Activated T-helper 1 cell treated with anti-CD3 and anti-CD28 coated beads, Interleukin-12 subunit alpha, Interleukin-12 subunit beta, Interleukin-2, Interleukin-4 antibody, amounts not matched to agents 30 ng/mL and 10 ng/mL and 1 ng/mL, durations not matched to agents 14 hours and 24 hours and 36 hours (primary cell): ENCODE data around the gene MMP24OS. TPM values are rescaled to one million over a fixed set of nuclear protein-coding genes. Genes with fewer than 3 reads are reported as not detected.
"Not testable (repeated sequence)": the region's sequence is repeated elsewhere in the genome, so short reads cannot be mapped to it uniquely, and the experiment has no call there.

Experiments used
- DNase-seq: peaks from one replicate; pipeline ENCODE4 v3.0.0; 2021; ENCODE audit warnings: low spot score
- H3K27ac Mint-ChIP-seq: one replicate; pipeline ENCODE4 v1.8.0; 2021; ENCODE audit warnings: mild to moderate bottlenecking, mixed read lengths
- H3K27me3 Mint-ChIP-seq: one replicate; pipeline ENCODE4 v1.8.0; 2022; ENCODE audit warnings: mild to moderate bottlenecking, moderate library complexity, mixed read lengths; ENCODE audit not compliant: insufficient read depth
- H3K36me3 Mint-ChIP-seq: one replicate; pipeline ENCODE4 v1.8.0; 2021; ENCODE audit warnings: low read depth, mixed read lengths
- H3K4me1 Mint-ChIP-seq: one replicate; pipeline ENCODE4 v1.8.0; 2021; ENCODE audit warnings: low read depth, mixed read lengths
- H3K4me3 Mint-ChIP-seq: one replicate; pipeline ENCODE4 v1.8.0; 2021; ENCODE audit warnings: mild to moderate bottlenecking, moderate library complexity, mixed read lengths
- H3K9me3 Mint-ChIP-seq: one replicate; pipeline ENCODE4 v1.8.0; 2021; ENCODE audit warnings: mixed read lengths
- intact Hi-C: fragments of 100-400 bp; cut with micrococcal nuclease; formaldehyde crosslinking; loops from one replicate; pipeline ENCODE4 v1.15.1; 2024
- total RNA-seq: library from RNA; stranded (reverse); gene quantifications from 2 replicates; pipeline ENCODE4 v1.2.3, GENCODE V29; 2022

The MMP24OS gene
- total RNA-seq, 1 donor from 2014 or later: 25.0 TPM

DNA sequence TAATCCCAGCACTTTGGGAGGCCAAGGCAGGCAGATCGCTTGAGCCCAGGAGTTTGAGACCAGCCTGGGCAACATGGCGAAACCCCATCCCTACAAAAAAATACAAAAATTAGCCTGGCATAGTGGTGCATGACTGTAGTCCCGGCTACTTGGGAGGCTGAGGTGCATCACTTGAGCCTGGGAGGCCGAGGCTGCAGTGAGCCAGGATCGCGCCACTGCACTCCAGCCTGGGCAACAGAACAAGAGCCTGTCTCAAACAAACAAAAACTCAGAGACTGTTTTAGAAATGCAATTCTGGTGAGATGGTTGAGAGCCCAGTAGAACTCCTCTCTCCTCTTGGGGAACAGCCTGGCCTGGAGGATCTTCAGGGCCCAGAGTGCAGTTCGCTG lies 37.7 kb upstream of the MMP24OS start:
- Mint-ChIP-seq H3K4me1 (peaks cover 61% of the 10 kb centered on the region), H3K36me3 (peaks cover 18% of the 10 kb centered on the region), H3K27ac (peak overlapping the region; percentile 65)
- DNase-seq, intact Hi-C loops, H3K4me3 Mint-ChIP-seq, H3K9me3 Mint-ChIP-seq, H3K27me3 Mint-ChIP-seq: not testable (repeated sequence)

DNA sequence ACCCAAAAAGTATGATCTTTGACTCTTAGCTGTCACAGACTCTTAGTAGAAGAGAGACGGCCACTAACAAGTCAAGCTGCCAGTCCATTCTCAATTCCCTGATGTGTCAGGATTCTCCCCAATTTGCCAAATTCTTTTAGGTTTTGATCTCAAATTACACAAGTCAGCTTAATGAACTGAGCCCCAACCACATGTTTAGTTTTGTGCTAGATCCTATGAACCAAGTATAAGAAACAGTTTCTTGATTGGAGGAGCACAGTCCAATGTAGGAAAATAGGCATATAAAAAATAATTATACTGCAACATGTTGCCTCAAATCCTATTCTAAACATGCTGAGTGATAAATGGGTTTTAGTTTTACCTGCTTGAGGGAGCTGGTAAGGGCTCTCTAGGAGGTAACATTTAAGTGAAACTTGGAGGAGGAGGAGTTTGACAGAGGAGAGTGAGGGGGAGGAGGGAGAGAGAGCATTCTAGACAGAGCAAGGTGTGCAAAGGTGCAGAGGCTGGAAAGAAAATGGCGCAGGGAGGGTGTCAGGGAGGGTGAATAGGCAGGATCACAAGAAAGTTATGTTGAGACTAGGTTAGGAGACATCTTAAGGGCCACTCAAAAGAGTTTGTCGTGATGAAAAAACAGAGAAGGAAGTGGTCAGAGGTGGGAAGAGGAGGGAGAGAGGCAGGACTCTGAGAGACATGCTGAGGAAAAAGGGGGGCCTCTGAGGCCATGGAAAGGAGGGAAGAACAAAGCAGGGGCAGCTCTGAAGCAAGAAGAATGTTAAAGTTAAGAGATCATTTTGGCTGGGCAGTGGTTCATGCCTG lies 37.1 kb upstream of the MMP24OS start:
- no peaks in the 10 kb centered on the region for H3K27me3 Mint-ChIP-seq
- H3K4me1 Mint-ChIP-seq: peaks cover 61% of the 10 kb centered on the region
- DNase-seq: no peak
- peaks cover 20% of the 10 kb centered on the region for H3K36me3 Mint-ChIP-seq
- H3K27ac Mint-ChIP-seq: peak overlapping the region; percentile 65
- H3K4me3 Mint-ChIP-seq: no peak overlapping the region
- intact Hi-C loops: no loop called here
- H3K9me3 Mint-ChIP-seq: no peaks in the 10 kb centered on the region

DNA sequence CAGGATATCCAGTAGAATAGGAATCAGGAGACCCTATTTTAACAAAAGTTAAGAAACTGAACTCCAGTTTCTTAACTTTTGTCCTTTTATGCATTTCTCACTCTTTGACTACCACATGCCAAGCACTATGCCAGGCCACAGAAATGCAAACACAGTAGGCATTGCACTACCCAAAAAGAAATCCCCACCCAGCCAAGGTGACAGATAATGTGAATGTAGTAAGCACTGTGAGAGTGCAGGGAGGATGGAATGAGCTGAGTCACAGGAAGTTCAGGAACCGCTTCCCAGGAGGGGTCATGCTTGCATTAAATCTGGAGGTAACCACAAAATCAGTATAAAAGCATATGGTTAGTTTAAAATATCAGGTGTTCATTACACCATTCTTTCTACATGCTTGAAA lies 34.4 kb upstream of the MMP24OS start:
- Mint-ChIP-seq H3K36me3 (peaks cover 25% of the 10 kb centered on the region), H3K27ac (peak overlapping the region; percentile 72), H3K9me3 (no peaks in the 10 kb centered on the region), H3K27me3 (no peaks in the 10 kb centered on the region), H3K4me1 (peaks cover 45% of the 10 kb centered on the region), H3K4me3 (peak overlapping the region; percentile 36)
- no peak for DNase-seq
- intact Hi-C loops: no loop called here

DNA sequence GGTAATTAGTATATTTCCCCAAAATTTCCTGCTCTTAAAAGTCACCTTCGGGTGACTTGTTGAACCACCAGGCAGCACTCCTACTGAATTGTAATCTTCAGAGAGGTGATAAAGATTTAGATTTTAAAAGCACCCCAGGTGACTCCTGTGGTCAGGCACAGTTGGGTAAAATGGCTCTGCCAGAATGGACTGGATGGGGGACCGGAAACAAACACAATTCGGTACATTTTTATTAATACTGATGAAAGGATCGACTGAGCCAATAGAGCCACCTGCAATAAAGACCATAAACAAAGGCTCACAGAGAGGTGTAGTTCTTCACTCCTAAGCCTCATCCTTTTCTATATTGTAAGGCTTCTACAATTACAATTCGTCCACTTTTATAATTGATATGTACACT lies 33.9 kb upstream of the MMP24OS start:
- Mint-ChIP-seq H3K9me3 (no peaks in the 10 kb centered on the region), H3K36me3 (peaks cover 25% of the 10 kb centered on the region), H3K4me3 (no peak overlapping the region), H3K27me3 (no peaks in the 10 kb centered on the region), H3K27ac (peak overlapping the region; percentile 72), H3K4me1 (peaks cover 46% of the 10 kb centered on the region)
- intact Hi-C loops: no loop called here
- no peak for DNase-seq

DNA sequence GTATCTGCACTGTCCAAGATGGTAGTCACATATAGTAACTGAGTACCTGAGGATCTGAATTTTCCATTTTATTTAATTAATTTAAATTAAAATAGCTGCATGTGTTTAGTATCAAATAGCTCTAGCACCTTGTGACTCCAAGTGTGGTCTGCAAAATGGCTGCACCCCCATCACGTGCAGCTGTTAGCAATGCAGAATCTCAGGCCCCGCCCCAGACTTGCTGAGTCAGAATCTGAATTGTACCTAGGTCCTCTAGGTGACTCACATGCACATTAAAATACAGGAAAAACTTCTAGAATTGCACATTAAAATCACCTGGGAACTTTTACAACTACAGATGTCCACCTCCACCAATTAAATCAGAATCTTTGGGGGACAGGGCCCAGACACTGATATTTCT lies 33.5 kb upstream of the MMP24OS start:
- Mint-ChIP-seq H3K27ac (no peak overlapping the region), H3K4me1 (peaks cover 49% of the 10 kb centered on the region)

DNA sequence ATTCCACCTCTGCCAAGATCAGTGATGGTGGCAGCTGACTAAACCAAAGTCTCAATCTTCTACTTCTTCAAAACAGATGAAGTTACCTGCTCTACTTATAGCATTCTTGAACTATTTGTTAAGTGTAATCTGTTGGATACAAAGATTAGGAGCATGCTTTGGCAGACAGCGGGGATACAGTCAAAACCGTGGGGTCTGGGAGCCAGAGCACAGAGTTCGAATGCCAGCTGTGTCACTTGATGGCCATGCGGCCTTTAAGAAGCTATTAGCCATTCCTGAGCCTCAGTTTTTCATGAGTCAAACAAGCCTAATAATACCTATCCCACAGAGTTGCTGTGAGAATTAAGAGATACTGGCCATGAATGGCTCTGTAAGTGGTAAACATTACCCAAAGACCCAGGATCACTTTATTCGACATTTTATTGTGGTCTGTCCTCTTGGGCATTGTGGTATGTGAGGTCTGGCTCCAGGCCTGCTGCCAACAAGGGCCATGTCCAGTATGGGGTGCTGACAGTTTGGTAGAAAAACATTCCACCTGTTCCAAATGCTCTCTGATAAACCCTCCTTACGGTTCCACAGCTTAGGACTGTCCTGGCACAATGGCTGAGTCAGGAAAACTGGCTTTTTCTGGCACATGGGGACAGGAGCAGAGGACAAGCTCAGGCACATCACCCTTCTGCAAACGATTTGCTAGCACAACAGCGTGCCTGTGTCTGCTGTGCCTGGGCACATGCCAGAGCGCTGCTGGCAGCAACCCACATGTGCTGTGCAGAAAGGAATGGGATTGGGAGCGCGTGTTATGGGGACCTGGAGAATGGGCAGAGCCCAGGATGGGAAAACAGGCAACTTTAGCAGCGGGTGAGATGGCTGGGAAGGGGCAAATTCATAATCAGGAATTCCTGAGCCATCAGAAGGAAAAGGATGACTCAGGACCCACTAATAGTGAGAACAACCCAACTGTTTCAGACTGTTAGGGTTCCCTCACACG lies 30.0 kb upstream of the MMP24OS start:
- Mint-ChIP-seq H3K4me1 (peaks cover 51% of the 10 kb centered on the region), H3K9me3 (no peaks in the 10 kb centered on the region), H3K27ac (no peak overlapping the region), H3K36me3 (peaks cover 20% of the 10 kb centered on the region), H3K27me3 (no peaks in the 10 kb centered on the region), H3K4me3 (no peak overlapping the region)
- intact Hi-C loops: loop anchor here (10.0 kb wide), 1 partner anchor 357 kb away; the partner anchor contains the start of genes CPNE1 and RBM12
- DNase-seq: no peak

More for the DNA sequence above, 33.5 kb upstream of the MMP24OS start:
- H3K4me3 Mint-ChIP-seq: no peak overlapping the region
- peak; percentile 31 for DNase-seq
- no peaks in the 10 kb centered on the region for H3K9me3 Mint-ChIP-seq
- intact Hi-C loops: no loop called here
- H3K36me3 Mint-ChIP-seq: peaks cover 26% of the 10 kb centered on the region
- H3K27me3 Mint-ChIP-seq: no peaks in the 10 kb centered on the region

DNA sequence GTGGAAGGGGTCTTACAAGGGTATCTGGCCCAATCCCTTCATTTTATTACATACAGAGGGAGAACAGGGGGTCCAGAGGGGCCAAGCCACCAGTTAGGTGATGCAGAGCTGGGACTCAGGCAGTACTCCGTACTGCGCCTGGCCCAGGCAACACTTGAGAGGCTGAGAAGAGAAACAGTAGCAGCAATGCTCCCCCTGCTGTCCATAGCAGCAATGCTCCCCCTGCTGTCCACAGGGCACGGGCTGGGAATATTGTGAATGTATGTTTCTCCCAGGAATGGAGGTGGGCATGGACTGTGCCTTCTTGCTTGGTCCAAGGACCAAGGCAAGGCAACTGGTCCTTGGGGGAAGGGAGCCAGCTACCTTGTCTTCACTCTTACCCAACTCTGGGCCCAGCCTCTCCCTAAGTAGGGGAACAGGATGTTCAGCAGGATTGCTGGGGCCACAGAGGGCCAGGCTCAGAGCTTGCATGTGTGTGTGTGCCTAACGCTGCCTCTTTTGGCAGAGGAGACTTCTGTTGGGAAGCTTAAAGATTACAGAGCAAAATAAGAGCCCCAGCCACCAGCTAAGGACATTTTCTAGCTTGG lies 29.1 kb upstream of the MMP24OS start:
- intact Hi-C loops: loop anchor here (10.0 kb wide), 1 partner anchor 358 kb away; the partner anchor contains the start of genes CPNE1 and RBM12

DNA sequence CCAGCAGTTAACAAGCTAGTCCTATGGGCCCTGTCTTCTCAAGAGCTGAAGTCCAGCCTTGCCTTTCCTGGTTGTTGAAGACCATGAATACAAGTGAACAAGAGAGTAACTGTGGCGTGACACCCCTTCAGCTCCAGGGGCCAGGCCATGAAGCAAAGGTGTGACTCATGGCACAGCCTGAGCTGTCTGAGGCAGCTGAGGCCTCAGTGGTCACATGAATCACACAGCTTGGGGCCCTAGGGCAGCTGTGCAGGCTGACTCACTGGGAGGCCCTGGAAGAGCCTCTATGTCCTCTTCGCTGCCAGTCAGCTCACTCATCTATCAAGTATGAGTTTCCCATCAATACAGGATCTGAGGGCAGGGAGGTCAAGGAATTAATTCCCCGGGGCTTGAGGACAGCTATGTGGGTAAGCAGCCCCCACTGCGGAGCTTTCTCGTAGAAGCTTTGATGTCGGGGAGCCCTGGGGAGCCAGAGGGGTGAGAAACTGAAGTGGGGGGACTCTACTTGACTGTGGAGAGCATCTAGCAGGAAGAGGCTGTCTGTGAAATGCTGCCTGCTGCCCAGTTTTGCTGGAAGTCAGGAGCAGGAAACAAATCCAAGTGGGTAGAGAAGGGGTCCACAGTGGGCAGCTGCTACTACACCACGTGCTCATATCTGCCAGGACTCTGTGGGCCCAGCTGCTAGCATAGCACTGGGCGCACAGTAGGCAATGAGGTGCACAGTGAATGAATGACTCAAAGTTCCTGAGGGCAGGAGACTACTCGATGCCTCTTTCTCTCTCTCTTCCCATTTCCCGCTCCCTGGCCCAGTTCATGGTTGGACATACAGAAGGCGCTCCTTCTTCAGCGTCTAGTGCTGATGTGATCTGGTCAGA lies 28.0 kb upstream of the MMP24OS start:
- H3K9me3 Mint-ChIP-seq: no peaks in the 10 kb centered on the region
- intact Hi-C loops: loop anchor here (1.0 to 10.0 kb wide), 3 partner anchors 149 to 359 kb away; partner anchors contain the start of genes CEP250, CPNE1 and RBM12
- peak; percentile 61 for DNase-seq

More for the DNA sequence above, 29.1 kb upstream of the MMP24OS start:
- Mint-ChIP-seq H3K36me3 (peaks cover 13% of the 10 kb centered on the region), H3K27ac (peak overlapping the region; percentile 1), H3K27me3 (no peaks in the 10 kb centered on the region), H3K4me3 (no peak overlapping the region), H3K9me3 (no peaks in the 10 kb centered on the region), H3K4me1 (peaks cover 42% of the 10 kb centered on the region)
- no peak for DNase-seq

DNA sequence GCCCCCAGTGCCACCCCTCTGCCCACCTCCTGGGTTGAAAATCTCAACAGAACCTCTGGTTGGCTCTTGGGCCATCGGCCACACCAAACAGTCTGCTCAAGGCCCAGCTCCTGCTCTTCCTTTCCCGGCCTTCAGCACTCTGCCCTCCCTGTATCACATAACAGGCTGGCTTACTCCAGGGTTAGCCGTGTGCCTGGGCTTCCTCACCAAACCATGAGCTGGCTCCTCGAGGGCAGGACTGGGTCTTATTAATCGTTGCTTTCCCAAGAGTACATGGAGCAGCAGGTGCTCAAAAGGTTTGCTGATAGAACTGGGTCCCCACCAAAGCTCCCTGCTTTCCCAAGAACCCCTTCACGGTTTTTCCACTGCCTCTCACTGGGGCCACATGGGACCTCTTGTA lies 27.0 kb upstream of the MMP24OS start:
- intact Hi-C loops: loop anchor here (1.0 to 10.0 kb wide), 6 partner anchors 24 to 360 kb away; partner anchors contain the start of genes CEP250, CPNE1 and RBM12
- DNase-seq: no peak
- H3K27me3 Mint-ChIP-seq: no peaks in the 10 kb centered on the region
- H3K27ac Mint-ChIP-seq: no peak overlapping the region
- H3K36me3 Mint-ChIP-seq: peaks cover 9% of the 10 kb centered on the region
- peaks cover 32% of the 10 kb centered on the region for H3K4me1 Mint-ChIP-seq
- H3K4me3 Mint-ChIP-seq: no peak overlapping the region
- H3K9me3 Mint-ChIP-seq: no peaks in the 10 kb centered on the region

More for the DNA sequence above, 28.0 kb upstream of the MMP24OS start:
- H3K4me3 Mint-ChIP-seq: peak overlapping the region; percentile 9
- H3K36me3 Mint-ChIP-seq: peaks cover 11% of the 10 kb centered on the region
- peaks cover 33% of the 10 kb centered on the region for H3K4me1 Mint-ChIP-seq
- H3K27me3 Mint-ChIP-seq: no peaks in the 10 kb centered on the region
- peak overlapping the region; percentile 85 for H3K27ac Mint-ChIP-seq

DNA sequence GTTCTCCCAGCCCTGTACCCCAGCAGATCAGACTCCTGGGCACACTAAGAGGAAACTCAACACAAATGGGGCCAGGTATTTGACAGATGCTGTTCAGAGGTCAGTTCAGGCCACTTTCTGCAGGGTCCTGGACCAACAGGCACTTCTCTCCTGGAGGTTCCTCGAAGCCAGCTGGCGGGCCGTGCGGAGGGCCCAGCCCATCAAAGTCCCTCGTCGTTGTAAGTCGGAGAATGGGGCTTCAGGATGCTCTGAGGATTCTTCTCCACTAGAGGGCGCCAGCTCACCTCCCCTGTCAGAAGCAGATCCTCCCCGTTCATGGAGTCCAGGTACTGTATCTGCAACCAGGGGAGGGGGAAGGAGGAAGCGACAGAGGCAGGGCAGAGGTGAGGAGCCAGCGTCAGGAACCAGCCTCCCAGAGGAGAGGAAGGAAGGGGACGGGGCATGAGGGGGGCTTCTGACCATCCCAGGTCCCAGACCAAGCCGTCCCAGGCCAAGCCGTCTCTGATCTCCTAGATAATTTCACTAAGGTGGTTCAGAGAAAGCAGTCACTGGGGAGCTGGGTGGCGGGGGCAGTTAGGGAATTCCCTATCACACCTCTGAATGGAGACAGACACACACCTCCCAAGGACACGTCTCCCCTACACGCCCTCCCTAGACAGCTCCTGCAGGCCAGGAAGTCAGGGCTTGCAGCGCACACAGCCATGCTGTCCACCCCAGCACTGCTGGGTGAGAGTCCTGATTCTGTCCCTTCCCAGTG lies 26.0 kb upstream of the MMP24OS start:
- intact Hi-C loops: loop anchor here (1.0 to 10.0 kb wide), 5 partner anchors 25 to 361 kb away; partner anchors contain the start of genes CEP250, CPNE1 and RBM12
- Mint-ChIP-seq H3K9me3 (no peaks in the 10 kb centered on the region), H3K36me3 (peaks cover 7% of the 10 kb centered on the region), H3K27me3 (no peaks in the 10 kb centered on the region), H3K4me3 (no peak overlapping the region), H3K27ac (peak overlapping the region; percentile 71), H3K4me1 (peaks cover 32% of the 10 kb centered on the region)
- DNase-seq: peak; percentile 81

DNA sequence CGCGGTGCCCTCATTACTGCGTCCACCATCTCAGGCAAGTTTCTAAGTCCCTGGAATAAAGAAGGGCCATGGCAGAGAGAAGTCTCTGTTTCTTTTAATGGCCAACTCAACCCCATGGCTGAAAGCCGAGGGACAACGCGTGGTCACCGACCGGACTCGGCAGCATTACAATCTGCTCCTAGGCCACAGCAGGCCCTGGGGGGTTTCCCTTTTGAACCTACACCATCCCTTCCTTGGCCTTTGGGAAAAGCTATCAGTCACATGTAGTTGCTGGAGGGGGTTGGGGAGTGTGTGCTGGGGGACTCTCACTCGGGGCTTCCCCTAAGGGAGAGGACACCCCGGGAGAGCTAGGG lies 25.4 kb upstream of the MMP24OS start:
- H3K4me1 Mint-ChIP-seq: peaks cover 32% of the 10 kb centered on the region
- peaks cover 7% of the 10 kb centered on the region for H3K36me3 Mint-ChIP-seq
- no peaks in the 10 kb centered on the region for H3K9me3 Mint-ChIP-seq
- no peak for DNase-seq
- H3K27me3 Mint-ChIP-seq: no peaks in the 10 kb centered on the region
- H3K4me3 Mint-ChIP-seq: no peak overlapping the region
- intact Hi-C loops: loop anchor here (10.0 kb wide), 1 partner anchor 361 kb away; the partner anchor contains the start of genes CPNE1 and RBM12
- H3K27ac Mint-ChIP-seq: no peak overlapping the region
